BLaER1 treated with 17β-estradiol and CSF1 and Interleukin-3, amounts not matched to agents 10 nM and 100 nM (cell line): ENCODE data around the gene ULK4.
"Not testable (repeated sequence)": the region's sequence is repeated elsewhere in the genome, so short reads cannot be mapped to it uniquely, and the experiment has no call there.

Experiments used
- H3K27ac ChIP-seq, 11 experiments: shearing (Covaris generic); formaldehyde crosslinking; 2 replicates each; pipeline ENCODE4 v1.8.1; 2022
- H3K27me3 ChIP-seq, 11 experiments: shearing (Covaris generic); formaldehyde crosslinking; 2 replicates each; pipeline ENCODE4 v1.8.1; 2022
- H3K36me3 ChIP-seq, 11 experiments: shearing (Covaris generic); formaldehyde crosslinking; 2 replicates each; pipeline ENCODE4 v1.8.1; 2022
- H3K4me1 ChIP-seq, 10 experiments: shearing (Covaris generic); formaldehyde crosslinking; 2 replicates each; pipeline ENCODE4 v1.8.1; 2022
- H3K4me2 ChIP-seq, 11 experiments: shearing (Covaris generic); formaldehyde crosslinking; 2 replicates each; pipeline ENCODE4 v1.8.1; 2022
- H3K4me3 ChIP-seq, 10 experiments: shearing (Covaris generic); formaldehyde crosslinking; 2 replicates each; pipeline ENCODE4 v1.8.1; 2022
- H3K9ac ChIP-seq, 11 experiments: shearing (Covaris generic); formaldehyde crosslinking; 2 replicates each; pipeline ENCODE4 v1.8.1; 2022
- H3K9me3 ChIP-seq, 11 experiments: shearing (Covaris generic); formaldehyde crosslinking; replicated peaks in 1 of 11; 2 replicates each; pipeline ENCODE4 v1.8.1; 2022
- H4K20me1 ChIP-seq, 11 experiments: shearing (Covaris generic); formaldehyde crosslinking; 2 replicates each; pipeline ENCODE4 v1.8.1; 2022
- Cebpa-rat ChIP-seq, 11 experiments: shearing (Covaris generic); IDR thresholded peaks; 2 replicates each; pipeline ENCODE4 v1.8.1; 2022

ULK4 gene

GRCh38 chr3:41653571-41654239 is 308.2 kb downstream of the ULK4 start:
- Histone ChIP-seq H3K9ac (no peak overlapping the region), H3K4me1 (no peaks in the 10 kb centered on the region), H3K9me3 (peaks cover 19 to 22% (median 20%) of the 10 kb centered on the region in 11 experiments), H3K4me3 (no peak overlapping the region), H3K36me3 (peaks cover 0 to 16% (median 5%) of the 10 kb centered on the region in 11 experiments; a peak in 10 of 22 replicates), H3K27me3 (no peaks in the 10 kb centered on the region), H3K27ac (no peak overlapping the region), H3K4me2 (no peak overlapping the region), H4K20me1 (no peaks in the 10 kb centered on the region)
- TF ChIP-seq Cebpa-rat (IDR thresholded peaks at IDR 0.05) = no peak

- TF ChIP-seq Cebpa-rat (IDR thresholded peaks at IDR 0.05) = no peak
- no peak overlapping the region for H3K4me3 ChIP-seq
- no peak overlapping the region for H3K4me2 ChIP-seq
- no peak overlapping the region for H3K9ac ChIP-seq
- no peak overlapping the region for H3K27ac ChIP-seq
- no peaks in the 10 kb centered on the region for H4K20me1 ChIP-seq
- H3K36me3 ChIP-seq = peaks cover 0 to 23% (median 5%) of the 10 kb centered on the region in 11 experiments; a peak in 11 of 22 replicates
- H3K4me1 ChIP-seq = no peaks in the 10 kb centered on the region
- peaks cover 26 to 30% (median 28%) of the 10 kb centered on the region in 11 experiments for H3K9me3 ChIP-seq
- H3K27me3 ChIP-seq = no peaks in the 10 kb centered on the region
Observed at GRCh38 chr3:41652931-41653330, 309.0 kb downstream of the ULK4 start.

- Histone ChIP-seq H3K9ac (no peak overlapping the region), H3K27ac (no peak overlapping the region), H3K9me3 (peaks cover 28 to 34% (median 29%) of the 10 kb centered on the region in 11 experiments), H3K36me3 (peaks cover 0 to 23% (median 5%) of the 10 kb centered on the region in 11 experiments; a peak in 11 of 22 replicates), H3K27me3 (no peaks in the 10 kb centered on the region), H3K4me2 (no peak overlapping the region), H4K20me1 (no peaks in the 10 kb centered on the region), H3K4me3 (no peak overlapping the region), H3K4me1 (no peaks in the 10 kb centered on the region)
- TF ChIP-seq Cebpa-rat (IDR thresholded peaks at IDR 0.05) = no peak
Observed at GRCh38 chr3:41652506-41652905, 309.4 kb downstream of the ULK4 start.

- H3K9ac ChIP-seq = no peak overlapping the region
- H3K27me3 ChIP-seq = no peaks in the 10 kb centered on the region
- no peak overlapping the region for H3K4me3 ChIP-seq
- no peak overlapping the region for H3K27ac ChIP-seq
- no peak overlapping the region for H3K4me2 ChIP-seq
- no peak for TF ChIP-seq Cebpa-rat (IDR thresholded peaks at IDR 0.05)
- peaks cover 28 to 38% (median 31%) of the 10 kb centered on the region in 11 experiments for H3K9me3 ChIP-seq
- H3K36me3 ChIP-seq = peaks cover 0 to 23% (median 5%) of the 10 kb centered on the region in 11 experiments; a peak in 11 of 22 replicates
- H4K20me1 ChIP-seq = no peaks in the 10 kb centered on the region
- no peaks in the 10 kb centered on the region for H3K4me1 ChIP-seq
Observed at GRCh38 chr3:41651718-41652117, 310.2 kb downstream of the ULK4 start.

- H3K9me3 ChIP-seq = peaks cover 28 to 38% (median 32%) of the 10 kb centered on the region in 11 experiments
- H3K27me3 ChIP-seq = no peaks in the 10 kb centered on the region
- no peak overlapping the region for H3K4me2 ChIP-seq
- H3K27ac ChIP-seq = no peak overlapping the region
- H3K9ac ChIP-seq = no peak overlapping the region
- TF ChIP-seq Cebpa-rat (IDR thresholded peaks at IDR 0.05) = no peak
- H4K20me1 ChIP-seq = no peaks in the 10 kb centered on the region
- H3K36me3 ChIP-seq = peaks cover 0 to 23% (median 5%) of the 10 kb centered on the region in 11 experiments; a peak in 11 of 22 replicates
- no peaks in the 10 kb centered on the region for H3K4me1 ChIP-seq
- no peak overlapping the region for H3K4me3 ChIP-seq
Observed at GRCh38 chr3:41650406-41650805, 311.5 kb downstream of the ULK4 start.

GRCh38 chr3:41649129-41649739 is 312.7 kb downstream of the ULK4 start:
- no peaks in the 10 kb centered on the region for H4K20me1 ChIP-seq
- H3K9ac ChIP-seq = no peak overlapping the region
- peaks cover 0 to 23% (median 5%) of the 10 kb centered on the region in 11 experiments; a peak in 11 of 22 replicates for H3K36me3 ChIP-seq
- H3K27me3 ChIP-seq = no peaks in the 10 kb centered on the region
- H3K9me3 ChIP-seq = peaks cover 28 to 38% (median 32%) of the 10 kb centered on the region in 11 experiments
- H3K4me1 ChIP-seq = no peaks in the 10 kb centered on the region
- no peak overlapping the region for H3K4me3 ChIP-seq
- no peak overlapping the region for H3K27ac ChIP-seq
- TF ChIP-seq Cebpa-rat (IDR thresholded peaks at IDR 0.05) = no peak
- no peak overlapping the region for H3K4me2 ChIP-seq

- Histone ChIP-seq H3K36me3 (peaks cover 0 to 23% (median 5%) of the 10 kb centered on the region in 11 experiments; a peak in 11 of 22 replicates), H3K9me3 (peaks cover 28 to 38% (median 32%) of the 10 kb centered on the region in 11 experiments)
- not testable (repeated sequence) for H3K27ac ChIP-seq, H3K4me2 ChIP-seq, H4K20me1 ChIP-seq, H3K4me3 ChIP-seq, H3K4me1 ChIP-seq, H3K27me3 ChIP-seq, H3K9ac ChIP-seq
Observed at GRCh38 chr3:41647730-41648129, 314.2 kb downstream of the ULK4 start.

GRCh38 chr3:41640076-41640475 is 321.8 kb downstream of the ULK4 start:
- Histone ChIP-seq H3K27ac (no peak overlapping the region), H3K36me3 (no peaks in the 10 kb centered on the region), H4K20me1 (no peaks in the 10 kb centered on the region), H3K4me2 (no peak overlapping the region), H3K27me3 (no peaks in the 10 kb centered on the region), H3K4me3 (no peak overlapping the region), H3K4me1 (no peaks in the 10 kb centered on the region), H3K9ac (no peak overlapping the region), H3K9me3 (no peaks in the 10 kb centered on the region)
- no peak for TF ChIP-seq Cebpa-rat (IDR thresholded peaks at IDR 0.05)

- H3K4me3 ChIP-seq = no peak overlapping the region
- no peak for TF ChIP-seq Cebpa-rat (IDR thresholded peaks at IDR 0.05)
- H3K9me3 ChIP-seq = no peaks in the 10 kb centered on the region
- H3K27me3 ChIP-seq = no peaks in the 10 kb centered on the region
- H3K4me1 ChIP-seq = no peaks in the 10 kb centered on the region
- no peak overlapping the region for H3K4me2 ChIP-seq
- H3K36me3 ChIP-seq = no peaks in the 10 kb centered on the region
- H3K27ac ChIP-seq = no peak overlapping the region
- no peak overlapping the region for H3K9ac ChIP-seq
- no peaks in the 10 kb centered on the region for H4K20me1 ChIP-seq
Observed at GRCh38 chr3:41638381-41638780, 323.5 kb downstream of the ULK4 start.

- Histone ChIP-seq H3K4me1 (no peaks in the 10 kb centered on the region), H3K36me3 (no peaks in the 10 kb centered on the region), H3K27ac (no peak overlapping the region), H3K4me3 (no peak overlapping the region), H3K27me3 (no peaks in the 10 kb centered on the region), H4K20me1 (no peaks in the 10 kb centered on the region), H3K4me2 (no peak overlapping the region), H3K9ac (no peak overlapping the region), H3K9me3 (no peaks in the 10 kb centered on the region)
- TF ChIP-seq Cebpa-rat (IDR thresholded peaks at IDR 0.05) = no peak
Observed at GRCh38 chr3:41632700-41633099, 329.2 kb downstream of the ULK4 start.
